HG02759 (cell line): Measurements from ENCODE around the gene DPF3.

ENCODE experiments used
- ATAC-seq: cut with Tn5 transposase; IDR thresholded peaks from one replicate; pipeline ENCODE4 v1.9.1; 2021; ENCODE audit warnings: mild to moderate bottlenecking, moderate library complexity; ENCODE audit not compliant: unreplicated experiment

DPF3 gene

DNA sequence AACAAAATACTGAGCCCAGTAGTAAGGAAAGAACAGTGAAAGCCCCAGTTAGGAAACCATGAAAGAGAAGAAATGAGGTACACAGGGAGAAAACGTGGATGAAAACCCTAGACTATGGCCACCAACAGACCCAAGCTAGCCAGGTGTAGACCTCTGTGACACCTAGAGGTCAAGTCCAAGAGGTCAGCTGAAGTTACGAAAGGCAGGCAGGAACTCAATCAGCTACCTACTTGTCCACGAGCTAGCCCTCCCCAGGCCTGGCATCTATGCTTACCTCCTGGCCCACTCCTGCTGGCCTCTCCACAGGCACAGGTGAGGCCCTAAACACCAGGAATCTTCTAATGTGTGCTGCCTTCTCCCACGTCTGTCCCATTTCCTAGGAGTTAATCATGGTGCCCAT is 48.7 kb downstream of the DPF3 start:
- ATAC-seq, result no peak

DNA sequence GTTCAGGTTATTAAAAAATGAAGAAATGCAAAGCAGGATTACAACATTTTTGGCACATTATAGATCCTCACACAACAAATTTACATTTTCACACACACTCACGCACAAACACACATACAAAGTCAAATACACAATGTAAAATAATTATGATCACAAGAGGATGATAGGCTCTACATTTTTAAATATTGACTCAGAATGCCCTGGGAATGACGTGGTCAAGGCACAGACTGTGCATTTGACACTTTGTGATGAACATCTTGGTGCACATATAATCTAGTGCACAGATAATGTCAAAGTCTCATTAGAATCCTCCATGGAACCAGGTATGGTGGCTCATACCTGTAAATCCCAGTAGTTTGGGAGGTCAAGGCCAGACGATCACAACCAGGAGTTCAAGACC is 49.4 kb downstream of the DPF3 start:
- no peak for ATAC-seq

DNA sequence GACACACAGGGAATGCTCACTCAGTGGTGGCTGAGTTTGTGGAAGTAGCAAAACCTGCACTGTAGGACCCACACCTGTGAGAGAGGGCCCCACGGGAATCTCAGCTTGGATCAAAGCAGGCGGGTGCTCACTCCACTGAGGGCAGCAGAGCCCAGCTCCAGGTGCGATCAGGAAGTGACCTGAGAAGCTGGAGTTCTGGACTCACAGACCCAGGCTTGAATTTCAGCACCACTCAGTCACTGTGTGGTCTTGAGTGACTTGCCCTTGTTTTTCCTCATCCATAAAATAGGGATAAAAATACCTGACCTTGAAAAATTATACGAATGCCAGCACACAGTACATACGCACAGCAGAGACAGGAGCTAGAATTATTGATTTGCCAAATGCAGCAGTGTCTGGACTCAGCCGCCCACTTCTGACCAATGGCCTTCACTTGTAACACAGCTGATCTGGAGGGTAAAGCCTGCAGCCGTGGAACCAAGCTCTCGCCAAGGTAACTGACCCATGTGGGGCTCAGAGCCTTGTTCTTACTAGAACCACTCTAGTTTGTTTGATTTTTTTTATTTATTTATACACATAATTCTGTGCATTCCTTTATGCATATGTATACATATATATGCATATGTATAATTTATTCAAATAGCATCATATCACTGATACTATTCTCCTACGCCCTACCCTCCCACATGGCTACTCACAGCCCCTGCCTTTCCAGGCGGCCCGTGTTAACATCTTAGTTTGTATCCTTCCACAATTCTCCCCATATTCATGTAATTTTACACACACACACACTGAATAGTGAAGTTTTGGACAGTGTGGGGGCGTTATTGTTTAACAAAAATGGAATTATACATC is 53.9 kb downstream of the DPF3 start:
- ATAC-seq, result no peak

DNA sequence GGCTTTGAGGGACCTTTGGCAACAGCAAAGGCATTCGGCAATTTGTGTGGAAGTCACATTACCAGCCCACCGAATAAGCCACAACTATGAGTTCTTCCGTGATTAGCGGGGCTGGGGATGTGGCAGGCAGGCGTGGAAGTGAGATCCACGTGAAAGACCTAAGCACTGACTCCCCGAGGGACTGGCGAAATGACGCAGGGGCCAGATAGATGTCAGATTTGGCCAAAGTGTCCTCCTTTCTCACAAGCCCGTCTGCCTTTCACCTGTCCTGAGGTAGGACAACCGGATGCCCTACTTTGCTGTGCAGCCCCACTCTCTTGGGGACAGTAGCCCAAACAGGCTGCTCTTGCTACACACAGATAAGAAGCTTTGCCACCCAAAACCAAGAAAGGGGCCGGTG is 54.5 kb downstream of the DPF3 start:
- no peak for ATAC-seq

DNA sequence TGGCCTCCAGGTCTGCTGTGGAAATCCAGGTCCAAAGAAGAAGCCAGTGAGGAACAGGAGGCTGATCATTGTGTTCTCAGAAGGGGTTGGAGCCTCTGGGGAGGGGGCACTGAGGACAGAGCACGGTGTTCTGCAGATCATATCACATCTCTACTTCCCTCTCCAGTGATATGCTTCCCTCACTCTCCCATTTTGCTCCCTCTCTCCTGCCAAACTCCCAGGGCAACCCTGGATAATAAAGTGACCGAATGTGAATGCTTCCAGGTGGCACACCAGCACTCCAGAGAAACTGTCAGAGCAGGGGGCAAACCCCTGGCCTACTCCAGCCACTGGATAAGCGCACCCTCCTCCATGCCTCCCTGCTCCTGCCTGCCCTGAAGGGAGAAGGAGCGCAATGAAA is 57.8 kb downstream of the DPF3 start:
- ATAC-seq, result no peak

DNA sequence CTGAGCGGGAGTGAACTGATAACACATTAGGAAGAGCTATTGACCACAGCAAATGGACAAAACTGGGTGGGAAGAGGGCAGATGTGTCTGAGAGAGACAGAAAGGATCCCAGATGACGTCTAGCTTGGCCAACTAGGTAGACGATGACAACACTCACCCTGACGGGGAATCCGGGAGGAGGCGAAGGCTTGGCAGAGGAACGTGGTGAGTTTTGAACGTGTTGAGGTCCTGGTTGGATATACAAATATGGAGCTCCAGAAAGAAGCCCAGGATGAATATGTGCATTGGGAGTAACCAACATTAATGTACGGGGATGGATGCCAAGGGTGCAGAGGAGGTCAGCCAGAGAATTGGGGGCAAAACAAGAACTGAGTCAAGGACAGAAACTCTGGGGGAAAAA is 60.7 kb downstream of the DPF3 start:
- ATAC-seq, result no peak

DNA sequence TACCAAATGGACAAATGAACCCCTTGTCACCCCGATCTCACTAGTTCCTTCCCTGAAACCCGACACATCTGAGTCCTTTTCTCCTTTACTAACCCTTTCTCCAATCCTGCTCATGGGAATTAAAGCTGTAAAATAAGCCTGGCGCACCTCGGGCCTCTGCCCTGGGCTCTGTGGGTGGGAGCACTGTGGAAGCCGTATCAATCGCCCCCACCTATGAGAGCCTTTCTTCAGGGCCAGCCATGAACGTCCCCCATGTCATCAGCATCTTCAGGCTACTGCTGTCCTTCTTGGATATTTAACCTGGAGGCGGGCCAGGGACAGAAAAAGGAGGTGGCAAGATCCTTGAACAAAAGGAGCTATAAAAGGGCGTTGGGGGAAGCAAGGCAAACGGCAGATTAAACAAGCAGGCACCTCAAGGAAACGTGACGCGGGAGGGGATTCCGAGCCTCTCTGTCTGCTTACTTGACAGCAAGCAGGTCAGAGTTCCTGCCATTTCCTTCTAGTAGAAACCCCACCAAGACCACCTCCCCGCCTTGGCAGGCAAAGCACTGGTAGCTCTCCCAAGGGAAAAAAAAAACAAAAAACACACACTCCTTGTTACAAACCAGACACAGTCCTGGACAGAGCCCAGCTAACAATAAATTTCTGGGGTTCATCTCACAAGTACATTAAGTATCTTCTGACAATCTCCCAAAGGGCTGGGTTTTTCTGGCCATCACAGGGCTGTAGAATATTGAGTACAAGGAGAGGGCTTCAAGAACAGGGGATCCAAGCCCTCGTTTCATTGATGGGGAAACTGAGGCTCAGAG is 62.9 kb downstream of the DPF3 start:
- ATAC-seq, result no peak

DNA sequence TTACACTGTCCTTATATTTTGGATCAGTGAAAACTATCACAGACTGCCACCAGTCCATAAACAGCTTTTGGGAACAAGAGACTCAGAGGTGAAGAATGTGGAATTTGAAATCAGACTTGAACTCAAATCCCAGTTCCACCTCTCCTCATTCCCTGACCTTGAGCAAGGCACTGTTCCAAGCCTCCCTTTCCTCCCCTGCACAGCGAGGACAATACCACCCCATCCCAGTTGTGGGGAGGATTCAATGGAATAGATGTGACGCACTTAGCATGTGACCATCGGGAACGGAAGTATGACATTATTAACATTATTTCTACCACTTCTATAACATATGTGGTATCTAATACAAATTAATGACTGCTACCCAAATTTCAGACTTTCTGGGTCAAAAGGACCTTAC is 63.5 kb downstream of the DPF3 start:
- ATAC-seq, result no peak

DNA sequence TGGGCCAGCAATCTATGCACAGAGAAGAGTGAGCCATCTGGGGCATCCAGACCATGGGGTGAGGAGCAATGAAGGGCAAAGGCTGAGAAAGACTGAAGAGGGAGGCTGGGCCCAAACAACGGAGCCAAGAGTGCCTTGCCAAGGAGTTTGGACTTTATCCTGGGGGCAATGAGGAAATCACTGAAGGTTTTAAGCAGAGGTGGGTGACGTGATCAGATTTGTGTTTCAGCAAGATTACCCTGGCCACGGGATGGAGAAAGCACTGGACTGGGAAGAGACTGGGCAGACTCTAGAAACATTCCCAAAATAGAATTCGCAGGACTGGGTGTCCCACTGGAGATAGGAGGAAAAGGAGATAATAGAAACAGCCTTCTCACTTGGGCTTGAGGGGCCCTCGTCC is 65.3 kb downstream of the DPF3 start:
- ATAC-seq, result no peak

DNA sequence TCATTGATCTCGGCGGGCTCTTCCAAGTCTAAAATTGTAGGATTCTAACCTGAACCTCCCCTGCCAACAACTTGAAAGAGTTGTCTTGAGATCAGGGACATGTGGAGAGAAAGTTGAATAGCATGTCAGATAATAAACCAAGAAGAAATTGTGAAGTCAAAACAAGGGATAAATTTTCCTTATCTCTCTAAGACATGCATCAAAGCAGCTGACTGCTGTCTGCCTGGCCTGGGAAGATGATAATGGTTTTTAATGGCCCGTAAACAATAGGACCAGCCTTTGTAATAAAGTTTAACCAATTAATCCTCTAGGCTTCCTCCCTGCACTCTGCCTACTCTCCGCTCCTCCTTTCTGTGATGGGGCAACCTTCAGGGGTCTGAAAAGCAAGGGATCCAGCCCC is 67.9 kb downstream of the DPF3 start:
- no peak for ATAC-seq

DNA sequence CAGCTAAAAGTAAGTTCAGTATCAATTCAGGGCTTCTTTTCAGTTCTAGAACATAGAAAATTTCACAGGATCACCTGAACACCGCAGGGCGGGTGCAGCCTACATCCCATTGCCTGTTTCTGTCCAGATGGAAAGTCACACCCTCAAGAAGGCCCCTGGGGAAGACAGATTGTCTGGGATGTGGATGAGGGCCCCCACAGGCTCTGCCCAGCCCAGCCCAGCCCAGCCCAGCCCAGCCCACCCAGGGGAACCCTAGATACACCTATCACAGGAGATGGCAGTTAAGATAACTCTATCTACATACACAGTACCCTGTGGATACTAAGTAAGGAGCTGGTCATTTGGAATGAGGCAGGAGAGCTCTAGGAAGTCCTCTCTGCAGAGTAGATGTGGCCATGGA is 68.4 kb downstream of the DPF3 start:
- ATAC-seq, result no peak

DNA sequence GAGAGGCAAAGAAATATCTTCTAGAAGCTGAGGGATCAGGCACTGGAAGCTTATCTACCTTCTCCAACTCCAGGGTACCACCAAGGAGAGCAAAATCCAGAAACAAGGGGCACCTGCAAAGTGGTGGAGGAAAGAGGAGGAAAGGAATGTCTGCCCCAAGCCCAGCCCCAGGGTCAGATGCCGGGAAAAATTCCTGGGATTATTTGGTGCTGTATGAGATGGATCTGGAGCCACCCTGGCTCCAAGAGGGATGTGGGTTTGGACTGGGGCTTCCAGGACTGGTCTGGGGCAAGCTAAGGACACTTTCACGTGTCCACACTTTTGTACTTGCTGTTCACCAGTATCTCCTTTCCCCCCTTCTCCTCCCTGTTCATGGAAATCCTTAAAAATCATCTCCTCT is 69.8 kb downstream of the DPF3 start:
- no peak for ATAC-seq

DNA sequence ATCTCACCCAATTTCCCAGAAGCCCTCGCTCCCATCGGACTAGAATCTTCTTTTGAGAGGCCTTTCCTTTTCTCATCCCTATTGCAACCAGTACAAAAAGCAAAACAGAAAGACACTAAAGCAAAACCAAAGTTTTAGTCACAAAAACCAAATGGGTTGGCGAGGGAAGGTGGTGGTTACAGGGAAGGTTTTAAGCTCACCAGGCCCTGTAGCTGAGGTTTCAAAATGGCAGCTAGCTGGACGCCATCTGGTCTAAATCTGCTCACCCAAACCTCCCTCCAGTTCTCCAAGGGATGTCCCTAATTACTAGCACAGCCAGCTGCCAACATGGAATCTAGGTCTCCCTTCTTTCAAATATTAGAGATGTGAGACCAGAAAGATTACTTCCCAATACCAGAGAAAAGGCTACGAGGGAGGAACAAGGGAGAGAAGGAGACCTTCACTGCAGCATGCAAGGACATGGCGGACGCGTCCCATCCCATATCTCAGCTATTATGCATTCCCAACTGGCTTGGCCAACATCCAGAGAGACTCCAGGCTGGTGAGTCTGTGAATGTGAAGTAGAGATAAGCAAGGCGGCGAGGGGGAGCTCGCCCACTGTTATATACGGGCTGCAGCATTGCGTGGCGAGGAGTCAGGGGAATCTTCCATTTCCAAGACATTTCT is 70.8 kb downstream of the DPF3 start:
- no peak for ATAC-seq

DNA sequence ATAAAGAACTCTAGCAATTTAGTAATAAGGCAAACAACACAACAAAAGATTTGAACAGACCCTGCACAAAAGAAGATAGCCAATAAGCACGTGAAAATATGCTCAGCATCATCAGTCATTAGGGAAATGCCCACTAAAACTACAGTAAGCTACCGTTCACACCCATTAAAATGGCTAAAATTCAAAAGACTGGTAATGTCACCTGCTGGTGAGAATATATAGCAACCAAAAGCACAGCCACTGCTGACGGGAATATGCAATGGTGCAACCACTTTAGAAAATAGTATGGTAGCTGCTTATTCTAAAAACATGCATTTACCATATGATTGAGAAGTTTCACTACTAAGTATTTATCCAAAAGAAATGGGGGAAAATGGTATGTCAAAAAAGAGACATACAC is 74.9 kb downstream of the DPF3 start:
- no peak for ATAC-seq

DNA sequence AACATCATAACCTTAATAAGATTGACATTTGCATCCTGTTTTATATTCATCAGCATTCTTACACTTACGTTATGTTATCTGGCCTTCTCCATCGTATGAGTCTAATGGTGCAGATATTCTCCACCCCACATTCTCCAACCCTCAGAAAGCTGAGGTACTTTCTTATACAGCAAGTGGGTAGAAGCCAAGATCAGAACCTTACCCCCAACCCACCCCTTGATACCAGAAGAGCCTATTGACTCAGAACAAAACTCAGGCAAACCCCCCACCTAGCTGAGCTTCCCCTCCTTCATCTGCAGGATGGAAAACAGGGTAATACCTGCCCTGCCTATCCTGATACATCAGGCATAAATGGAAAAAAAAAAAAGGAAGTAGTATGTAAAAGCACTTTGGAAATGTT is 77.6 kb downstream of the DPF3 start:
- no peak for ATAC-seq

DNA sequence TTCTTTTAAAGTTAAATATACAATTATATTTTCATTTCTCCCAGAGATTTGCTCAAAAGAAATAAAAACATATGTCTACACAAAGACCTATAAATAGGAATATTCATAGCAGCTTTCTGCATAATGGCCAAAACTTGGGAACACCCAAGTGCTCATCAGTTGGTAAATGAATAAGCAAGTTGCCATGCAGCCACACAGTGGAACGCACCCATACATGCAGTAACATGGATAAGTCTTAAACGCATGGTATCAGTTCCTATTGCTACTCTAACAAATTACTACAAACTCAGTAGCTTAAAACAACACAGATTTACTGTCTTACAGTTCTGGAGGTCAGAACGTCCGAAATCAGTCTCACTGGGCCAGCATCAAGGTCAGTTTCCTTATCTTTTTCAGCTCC is 78.5 kb downstream of the DPF3 start:
- no peak for ATAC-seq

DNA sequence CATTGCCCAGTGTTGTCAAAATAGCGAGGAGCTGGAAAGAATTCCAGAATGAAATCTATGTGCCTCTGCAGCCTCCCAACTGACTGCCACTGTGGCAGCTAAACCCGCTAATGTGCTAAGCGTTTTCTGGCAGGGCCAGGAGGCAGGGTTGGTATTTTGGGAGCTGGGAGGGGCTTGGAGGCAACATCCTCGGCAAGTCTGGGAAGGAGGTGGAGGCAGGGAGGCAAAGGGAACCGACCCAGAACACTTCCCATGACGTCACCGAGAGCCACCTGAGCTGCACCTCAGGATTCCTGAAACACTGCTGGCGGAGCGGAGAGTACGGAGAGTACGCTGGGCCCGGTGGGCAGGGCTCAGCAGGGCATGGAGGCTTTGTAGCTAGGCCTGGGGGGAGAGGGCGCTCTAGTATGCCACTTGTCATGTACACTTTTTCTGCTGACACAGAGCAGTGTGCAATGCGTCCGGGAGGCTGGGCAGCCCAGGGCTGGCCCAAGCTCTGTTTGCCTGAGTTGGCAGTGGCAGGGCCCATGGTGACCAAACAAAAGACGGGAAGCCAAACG is 81.5 kb downstream of the DPF3 start:
- ATAC-seq, result no peak

DNA sequence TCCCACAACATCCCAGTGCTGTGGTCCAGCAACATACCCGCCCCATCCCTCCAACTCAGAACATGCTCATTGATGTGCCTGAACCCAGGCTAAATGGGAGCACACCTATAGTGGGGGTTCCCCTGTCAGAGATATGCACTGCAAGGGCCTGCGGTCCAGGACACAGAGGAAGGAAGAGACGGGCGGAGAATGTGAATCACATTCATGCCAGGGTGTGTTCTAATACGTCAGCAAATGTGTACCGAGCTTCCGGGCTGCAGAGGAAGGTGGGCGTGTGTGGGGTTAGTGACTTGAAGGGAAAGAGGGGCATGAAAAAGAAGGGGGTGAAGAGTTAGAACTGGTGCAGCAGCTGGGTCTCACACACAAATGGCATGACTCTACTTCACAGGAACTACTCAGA is 83.7 kb downstream of the DPF3 start:
- ATAC-seq, result no peak

DNA sequence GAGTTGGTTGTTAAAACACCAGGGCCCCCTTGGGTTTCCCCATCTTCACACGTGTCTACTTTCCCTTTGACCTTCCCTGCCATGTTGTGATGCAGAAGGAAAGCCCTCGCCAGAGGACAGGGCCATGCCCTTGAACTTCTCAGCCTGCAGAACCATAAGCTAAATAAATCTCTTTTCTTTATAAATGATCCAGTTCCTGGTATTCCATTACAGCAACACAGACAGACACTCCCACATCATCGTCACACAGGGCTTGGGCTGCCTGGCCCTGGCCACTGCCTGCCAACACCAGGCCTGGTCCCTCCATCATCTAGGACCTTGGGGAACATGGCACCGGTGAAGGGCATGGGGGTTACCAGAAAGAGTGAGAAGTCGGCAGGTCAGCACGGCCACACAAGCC is 84.8 kb downstream of the DPF3 start:
- ATAC-seq, result no peak

DNA sequence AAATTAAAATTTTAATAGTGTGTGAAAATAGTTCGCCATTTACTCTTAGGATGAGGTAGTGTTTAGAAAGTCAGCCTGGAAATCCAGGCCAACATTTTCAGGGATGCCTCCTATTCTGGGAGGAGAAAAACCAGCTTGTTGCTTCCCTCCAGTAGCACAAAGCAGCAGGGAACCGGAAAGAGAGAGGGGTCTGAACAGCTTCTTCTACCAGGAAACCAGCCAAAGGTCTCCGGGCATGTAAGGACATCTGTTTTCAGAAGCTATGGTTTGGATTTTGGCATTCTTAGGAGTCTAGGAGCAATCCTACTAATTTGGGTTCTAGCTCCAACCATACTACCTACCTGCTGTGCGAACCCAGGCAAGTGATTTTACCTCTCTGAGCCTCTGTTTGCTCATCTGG is 85.3 kb downstream of the DPF3 start:
- ATAC-seq, result no peak

DNA sequence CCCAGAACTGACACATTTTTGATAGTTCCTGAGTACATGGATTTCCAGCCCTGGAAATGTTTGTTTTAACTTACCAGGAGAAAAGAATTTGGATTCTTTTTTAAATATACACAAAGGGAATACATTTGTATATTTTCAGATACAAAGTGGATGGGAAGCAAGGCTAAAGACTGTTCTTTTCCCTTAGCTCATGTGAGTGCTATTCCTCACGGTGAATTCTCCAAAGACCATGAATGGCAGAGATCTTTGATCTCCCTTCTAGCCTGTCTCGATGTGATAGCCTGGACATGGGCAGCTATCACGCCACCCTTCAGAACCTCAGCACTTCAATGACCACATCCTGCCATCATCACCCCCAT is 91.3 kb downstream of the DPF3 start:
- ATAC-seq, result no peak
